GM23338 (cell line): ENCODE data around the gene PHRF1.

Experiments
- CREB1 ChIP-seq: fragments of 250-450 bp; sonication (Bioruptor Pico); IDR thresholded peaks from 2 replicates; pipeline ENCODE4 v1.5.0; 2020; ENCODE audit warnings: low read depth, mild to moderate bottlenecking, moderate library complexity
- CTCF ChIP-seq, 2 experiments: fragments of 200-600 bp in 1 of 2; sonication (generic) in 1 of 2; conservative IDR thresholded peaks; 2 replicates each; pipeline versions ENCODE4 v1.5.1 to v1.6.1; 2016 to 2017; ENCODE audit warnings: antibody characterized with exemption in 2 of 2, low read depth in 2 of 2, mild to moderate bottlenecking in 2 of 2, moderate library complexity in 1 of 2
- ETS1 ChIP-seq: IDR thresholded peaks from 2 replicates; pipeline ENCODE4 v1.6.1; 2016; ENCODE audit warnings: antibody characterized with exemption
- EZH2 ChIP-seq: fragments of 200-600 bp; sonication (generic); IDR thresholded peaks from one replicate; pipeline ENCODE4 v1.8.0; 2017; ENCODE audit warnings: antibody characterized with exemption, mild to moderate bottlenecking, low read depth; ENCODE audit not compliant: unreplicated experiment
- EZH2phosphoT487 ChIP-seq: fragments of 200-600 bp; sonication (generic); IDR thresholded peaks from one replicate; pipeline ENCODE4 v1.8.1; 2018; ENCODE audit warnings: antibody characterized with exemption; ENCODE audit not compliant: unreplicated experiment
- JUNB ChIP-seq: IDR thresholded peaks from one replicate; pipeline ENCODE4 v1.6.1; 2016; ENCODE audit warnings: antibody characterized with exemption; ENCODE audit not compliant: unreplicated experiment
- NANOG ChIP-seq: IDR thresholded peaks from 2 replicates; pipeline ENCODE4 v1.6.1; 2016; ENCODE audit warnings: antibody characterized with exemption, borderline replicate concordance
- POLR2AphosphoS5 ChIP-seq: IDR thresholded peaks from 2 replicates; pipeline ENCODE4 v1.6.1; 2016; ENCODE audit warnings: antibody characterized with exemption, low read depth
- REST ChIP-seq: IDR thresholded peaks from one replicate; pipeline ENCODE4 v1.6.1; 2018; ENCODE audit warnings: antibody characterized with exemption; ENCODE audit not compliant: unreplicated experiment
- STAT1 ChIP-seq: IDR thresholded peaks from one replicate; pipeline ENCODE4 v1.6.1; 2016; ENCODE audit warnings: antibody characterized with exemption; ENCODE audit not compliant: unreplicated experiment
- ZNF114 ChIP-seq: fragments of 250-450 bp; sonication (Bioruptor Pico); IDR thresholded peaks from 2 replicates; pipeline ENCODE4 v1.5.0; 2020; ENCODE audit warnings: mild to moderate bottlenecking, moderate library complexity
- ZNF331 ChIP-seq: fragments of 250-450 bp; sonication (Bioruptor Pico); IDR thresholded peaks from 2 replicates; pipeline ENCODE4 v1.5.0; 2020; ENCODE audit warnings: low read depth, mild to moderate bottlenecking, moderate library complexity
- ZNF462 ChIP-seq: fragments of 250-450 bp; sonication (Bioruptor Pico); IDR thresholded peaks from 2 replicates; pipeline ENCODE4 v1.5.0; 2020; ENCODE audit warnings: mild to moderate bottlenecking, moderate library complexity

GRCh38 chr11:660681-661444 lies 84.6 kb downstream of the PHRF1 start:
- TF ChIP-seq REST (no peak), CTCF (conservative IDR thresholded peaks at IDR 0.05; ENCODE audit: low read depth in 2 of 2) (no peak), ZNF114 (CRISPR knock-in tag) (no peak), POLR2AphosphoS5 (no peak), EZH2phosphoT487 (no peak), EZH2 (no peak), CREB1 (no peak), JUNB (no peak), ZNF331 (CRISPR knock-in tag) (no peak), STAT1 (no peak), ETS1 (no peak), NANOG (no peak), ZNF462 (CRISPR knock-in tag) (no peak)
